AG04449 (cell line): Measurements from ENCODE around the gene ZNF280A.
A peak's percentile ranks its signal among the peaks of the same experiment; 100 is the strongest.

Source experiments
- CTCF ChIA-PET: fragments of 350-600 bp; formaldehyde crosslinking; extraction: SDS; loops from one replicate; lab custom pipeline; 2021; ENCODE audit warnings: antibody characterized with exemption; lab: Yijun Ruan, JAX
- POLR2A ChIA-PET: fragments of 400-600, 350-600 bp; formaldehyde crosslinking; extraction: SDS; loops from one replicate; lab custom pipeline; 2020; ENCODE audit warnings: antibody characterized with exemption, inconsistent platforms; lab: Yijun Ruan, JAX
- DNase-seq: peaks from one replicate; pipeline ENCODE4 v3.0.0-alpha.2; 2010; ENCODE audit warnings: low read depth, low spot score
- H3K4me3 ChIP-seq: 2 replicates; pipeline ENCODE4 v1.5.1; 2011; ENCODE audit warnings: low read depth, mild to moderate bottlenecking, control low read depth, low read length
- TF ChIP-seq, protein P1 (sequence below): IDR thresholded peaks from one replicate; pipeline ENCODE4 v1.5.1; 2011; ENCODE audit warnings: mild to moderate bottlenecking, moderate library complexity, low read length, control low read depth, inconsistent platforms; ENCODE audit not compliant: insufficient read depth; ENCODE audit errors: missing control alignments

The ZNF280A gene, protein sequence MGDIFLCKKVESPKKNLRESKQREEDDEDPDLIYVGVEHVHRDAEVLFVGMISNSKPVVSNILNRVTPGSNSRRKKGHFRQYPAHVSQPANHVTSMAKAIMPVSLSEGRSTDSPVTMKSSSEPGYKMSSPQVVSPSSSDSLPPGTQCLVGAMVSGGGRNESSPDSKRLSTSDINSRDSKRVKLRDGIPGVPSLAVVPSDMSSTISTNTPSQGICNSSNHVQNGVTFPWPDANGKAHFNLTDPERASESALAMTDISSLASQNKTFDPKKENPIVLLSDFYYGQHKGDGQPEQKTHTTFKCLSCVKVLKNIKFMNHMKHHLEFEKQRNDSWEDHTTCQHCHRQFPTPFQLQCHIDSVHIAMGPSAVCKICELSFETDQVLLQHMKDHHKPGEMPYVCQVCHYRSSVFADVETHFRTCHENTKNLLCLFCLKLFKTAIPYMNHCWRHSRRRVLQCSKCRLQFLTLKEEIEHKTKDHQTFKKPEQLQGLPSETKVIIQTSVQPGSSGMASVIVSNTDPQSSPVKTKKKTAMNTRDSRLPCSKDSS

DNA sequence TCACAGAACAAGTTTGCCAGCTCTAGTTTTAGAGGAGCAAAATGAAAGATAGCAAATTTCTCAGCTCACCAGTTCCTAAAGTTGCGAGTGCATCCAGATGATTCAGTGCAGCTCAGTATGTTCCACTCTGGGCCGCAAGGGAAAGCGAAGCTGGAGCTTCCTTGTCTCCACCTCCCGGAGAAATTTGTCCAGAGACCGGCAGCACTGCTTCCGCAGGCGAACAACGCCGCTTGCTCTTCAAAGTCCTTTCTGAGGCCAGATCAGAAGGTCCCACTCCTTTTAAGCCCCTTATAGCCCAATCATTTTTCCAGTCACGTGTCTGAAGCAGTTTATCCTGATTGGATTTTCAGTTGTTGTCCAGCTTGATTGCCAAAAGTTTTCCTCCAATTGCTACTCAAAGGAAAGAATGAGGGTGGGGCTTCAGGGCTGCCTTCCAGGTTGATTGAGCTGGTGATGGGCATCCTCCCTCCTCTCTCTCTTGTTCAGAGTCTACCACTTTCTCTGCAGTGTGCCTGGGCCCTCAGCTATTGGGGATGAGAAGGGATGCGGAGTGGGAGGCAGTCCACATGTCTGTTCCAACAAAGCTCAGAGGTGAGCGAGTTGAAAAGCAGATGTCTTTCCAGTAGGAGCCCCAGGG lies at the start of gene ZNF280A:
TSS of gene ZNF280A (minus strand) at position 251 of the 637 bp plus-strand sequence. CDS start 4,640 bp downstream, outside the sequence.
- no peak for DNase-seq
- ChIA-PET POLR2A (no interaction called here), CTCF (interaction anchor here (0.9 to 4.3 kb wide), 3 partner anchors 9 to 15 kb away, joined by 3 to 20 read pairs (median 8); partner anchors contain the start of gene ZNF280B)
- TF ChIP-seq, protein P1, sequence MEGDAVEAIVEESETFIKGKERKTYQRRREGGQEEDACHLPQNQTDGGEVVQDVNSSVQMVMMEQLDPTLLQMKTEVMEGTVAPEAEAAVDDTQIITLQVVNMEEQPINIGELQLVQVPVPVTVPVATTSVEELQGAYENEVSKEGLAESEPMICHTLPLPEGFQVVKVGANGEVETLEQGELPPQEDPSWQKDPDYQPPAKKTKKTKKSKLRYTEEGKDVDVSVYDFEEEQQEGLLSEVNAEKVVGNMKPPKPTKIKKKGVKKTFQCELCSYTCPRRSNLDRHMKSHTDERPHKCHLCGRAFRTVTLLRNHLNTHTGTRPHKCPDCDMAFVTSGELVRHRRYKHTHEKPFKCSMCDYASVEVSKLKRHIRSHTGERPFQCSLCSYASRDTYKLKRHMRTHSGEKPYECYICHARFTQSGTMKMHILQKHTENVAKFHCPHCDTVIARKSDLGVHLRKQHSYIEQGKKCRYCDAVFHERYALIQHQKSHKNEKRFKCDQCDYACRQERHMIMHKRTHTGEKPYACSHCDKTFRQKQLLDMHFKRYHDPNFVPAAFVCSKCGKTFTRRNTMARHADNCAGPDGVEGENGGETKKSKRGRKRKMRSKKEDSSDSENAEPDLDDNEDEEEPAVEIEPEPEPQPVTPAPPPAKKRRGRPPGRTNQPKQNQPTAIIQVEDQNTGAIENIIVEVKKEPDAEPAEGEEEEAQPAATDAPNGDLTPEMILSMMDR: no peak
- H3K4me3 ChIP-seq: no peak within 1 kb of the TSS

DNA sequence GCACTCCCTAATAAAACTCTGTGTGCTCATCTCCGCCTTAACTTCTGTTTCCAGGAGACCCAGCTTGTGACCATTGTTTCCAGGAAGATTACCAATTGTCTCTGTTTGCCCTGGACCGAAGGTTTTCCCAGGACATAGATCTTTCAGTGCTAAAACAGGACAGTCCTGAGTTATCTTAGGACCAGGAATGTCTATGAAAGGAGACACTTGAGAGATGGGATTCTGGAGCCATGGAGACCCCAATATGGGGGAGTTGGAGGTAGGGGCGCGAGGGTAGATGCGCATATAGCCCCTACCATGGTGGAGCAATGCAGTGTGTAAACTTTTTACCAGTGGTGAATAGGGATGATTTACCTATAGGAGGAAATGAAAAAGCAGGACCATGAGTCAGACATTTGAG lies 49.1 kb upstream of the ZNF280A start:
- H3K4me3 ChIP-seq: no peak overlapping the region
- POLR2A ChIA-PET: no interaction called here
- DNase-seq: no peak
- TF ChIP-seq, protein P1: no peak
- CTCF ChIA-PET: interaction anchor here (1.1 kb wide), 1 partner anchor 22 kb away, joined by 3 read pairs; no protein-coding TSS in a partner anchor

GRCh38 chr22:22565981-22566380 lies 45.9 kb upstream of the ZNF280A start:
- TF ChIP-seq, protein P1: no peak
- H3K4me3 ChIP-seq: no peak overlapping the region
- ChIA-PET POLR2A (no interaction called here), CTCF (interaction anchor here (3.8 kb wide), 1 partner anchor 11 kb away, joined by 25 read pairs; no protein-coding TSS in a partner anchor)
- no peak for DNase-seq

- ChIA-PET POLR2A (no interaction called here), CTCF (interaction anchor here (1.0 kb wide), 1 partner anchor 49 kb away, joined by 3 read pairs; no protein-coding TSS in a partner anchor)
- DNase-seq: no peak
- TF ChIP-seq, protein P1: peak; percentile 40
- H3K4me3 ChIP-seq: no peak within 1 kb of the TSS
Measured at GRCh38 chr22:22558972-22559603, 39.0 kb upstream of the ZNF280A start, which contains the start of gene PRAME. TSS of gene PRAME (minus strand) at chr22:22559265. CDS start at chr22:22556832, 2,433 bp downstream.

GRCh38 chr22:22558071-22558971 lies 38.3 kb upstream of the ZNF280A start:
- ChIA-PET POLR2A (no interaction called here), CTCF (interaction anchor here (1.0 kb wide), 1 partner anchor 49 kb away, joined by 3 read pairs; no protein-coding TSS in a partner anchor)
- TF ChIP-seq, protein P1: no peak
- DNase-seq: no peak
- H3K4me3 ChIP-seq: no peak overlapping the region
